Measurements from ENCODE around the gene TJAP1. TPM values are rescaled to one million over a fixed set of nuclear protein-coding genes. Genes with fewer than 3 reads are reported as not detected.
A peak's percentile ranks its signal among the peaks of the same experiment; 100 is the strongest.

The TJAP1 gene
- total and polyA plus RNA-seq, 3 donors from 2014 or later = 35.4 to 59.1 (median 55.9) TPM

DNA sequence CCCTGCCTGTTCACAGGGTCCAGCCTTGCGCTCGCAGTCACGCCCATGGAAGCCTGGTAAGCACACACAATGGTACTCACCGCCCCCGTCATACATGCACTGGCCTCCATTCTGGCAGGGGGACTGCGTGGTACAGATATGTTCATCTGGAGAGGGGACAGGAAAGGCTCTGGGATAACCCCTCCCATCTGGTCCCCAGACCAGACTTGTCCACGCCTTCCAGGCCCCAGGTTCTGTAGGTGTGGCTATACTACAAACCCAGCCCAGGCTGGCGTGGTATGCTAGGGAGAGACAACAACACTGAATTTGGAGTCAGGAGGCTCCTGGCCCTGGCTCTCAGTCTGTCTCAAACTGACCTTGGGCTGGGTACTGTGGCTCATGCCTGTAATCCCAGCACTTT lies 25.4 kb upstream of the TJAP1 start:
- no peak for DNase-seq
- Histone ChIP-seq H3K27me3 (no peaks in the 10 kb centered on the region), H3K4me3 (no peak overlapping the region), H3K27ac (no peak overlapping the region), H3K9me3 (no peaks in the 10 kb centered on the region), H3K36me3 (ENCODE audit: low read depth, missing control alignments) (no peaks in the 10 kb centered on the region), H3K4me1 (no peaks in the 10 kb centered on the region)
- TF ChIP-seq POLR2A (IDR thresholded peaks at IDR 0.05) = no peak
- TF ChIP-seq, protein P1, sequence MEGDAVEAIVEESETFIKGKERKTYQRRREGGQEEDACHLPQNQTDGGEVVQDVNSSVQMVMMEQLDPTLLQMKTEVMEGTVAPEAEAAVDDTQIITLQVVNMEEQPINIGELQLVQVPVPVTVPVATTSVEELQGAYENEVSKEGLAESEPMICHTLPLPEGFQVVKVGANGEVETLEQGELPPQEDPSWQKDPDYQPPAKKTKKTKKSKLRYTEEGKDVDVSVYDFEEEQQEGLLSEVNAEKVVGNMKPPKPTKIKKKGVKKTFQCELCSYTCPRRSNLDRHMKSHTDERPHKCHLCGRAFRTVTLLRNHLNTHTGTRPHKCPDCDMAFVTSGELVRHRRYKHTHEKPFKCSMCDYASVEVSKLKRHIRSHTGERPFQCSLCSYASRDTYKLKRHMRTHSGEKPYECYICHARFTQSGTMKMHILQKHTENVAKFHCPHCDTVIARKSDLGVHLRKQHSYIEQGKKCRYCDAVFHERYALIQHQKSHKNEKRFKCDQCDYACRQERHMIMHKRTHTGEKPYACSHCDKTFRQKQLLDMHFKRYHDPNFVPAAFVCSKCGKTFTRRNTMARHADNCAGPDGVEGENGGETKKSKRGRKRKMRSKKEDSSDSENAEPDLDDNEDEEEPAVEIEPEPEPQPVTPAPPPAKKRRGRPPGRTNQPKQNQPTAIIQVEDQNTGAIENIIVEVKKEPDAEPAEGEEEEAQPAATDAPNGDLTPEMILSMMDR (IDR thresholded peaks at IDR 0.05) = no peak
- WGBS, 2 donors = 88 to 90% methylated on average over 2 to 8 of the region's 8 CpGs
- intact Hi-C loops (cut with DNase I; ENCODE audit: low total_unique reads) = loop anchor here (10.0 kb wide), 1 partner anchor 53 kb away; no protein-coding TSS in a partner anchor

DNA sequence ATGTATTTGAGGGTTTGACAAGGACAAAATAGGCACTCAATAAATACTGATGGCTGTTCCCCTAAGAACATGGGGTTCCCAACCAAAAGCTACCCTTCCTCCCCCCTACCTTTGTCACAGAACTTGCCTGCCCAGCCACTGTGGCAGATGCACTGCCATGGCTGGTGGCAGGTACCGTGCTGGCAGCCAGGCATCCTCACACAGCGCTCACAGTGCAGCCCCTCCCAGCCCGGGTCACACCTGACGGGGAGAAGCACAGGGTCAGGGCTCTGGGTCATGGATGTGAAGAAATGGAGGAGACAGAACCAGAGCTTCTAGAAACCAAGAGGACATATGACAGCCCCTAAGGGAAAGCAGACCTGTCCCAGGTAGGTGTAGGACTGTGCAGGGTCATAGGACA lies 24.5 kb upstream of the TJAP1 start:
- no peak for DNase-seq
- intact Hi-C loops (cut with DNase I; ENCODE audit: low total_unique reads) = loop anchor here (10.0 kb wide), 1 partner anchor 52 kb away; no protein-coding TSS in a partner anchor
- WGBS, 2 donors = 95% methylated on average over 4 of the region's 4 CpGs
- no peak overlapping the region for H3K27ac ChIP-seq
- no peaks in the 10 kb centered on the region for H3K4me1 ChIP-seq
- no peaks in the 10 kb centered on the region for H3K9me3 ChIP-seq
- no peaks in the 10 kb centered on the region for H3K27me3 ChIP-seq
- TF ChIP-seq, protein P1 (IDR thresholded peaks at IDR 0.05) = no peak
- TF ChIP-seq POLR2A (IDR thresholded peaks at IDR 0.05) = no peak
- H3K4me3 ChIP-seq = no peak overlapping the region
- H3K36me3 ChIP-seq (ENCODE audit: low read depth, missing control alignments) = no peaks in the 10 kb centered on the region

DNA sequence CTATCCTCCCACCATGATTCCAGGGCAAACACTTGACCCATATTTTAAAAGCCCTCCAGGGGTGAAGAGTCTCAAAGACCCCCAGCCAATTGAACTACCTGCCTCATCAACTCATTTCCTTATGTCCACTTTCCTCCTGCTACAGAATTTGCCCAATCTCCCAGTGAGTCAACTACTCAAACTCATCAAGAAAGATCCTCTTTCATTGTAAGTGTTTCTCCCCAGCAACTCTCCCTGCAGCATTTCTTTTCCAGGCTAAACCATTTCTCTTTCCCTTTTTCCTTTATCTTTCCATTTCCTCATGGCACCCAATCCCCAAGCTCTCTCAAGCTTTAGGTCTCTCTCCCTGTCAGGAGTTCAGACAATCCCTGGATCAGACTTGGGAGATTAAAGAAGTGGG lies 23.5 kb upstream of the TJAP1 start:
- no peaks in the 10 kb centered on the region for H3K27me3 ChIP-seq
- H3K4me3 ChIP-seq = no peak overlapping the region
- intact Hi-C loops (cut with DNase I; ENCODE audit: low total_unique reads) = loop anchor here (10.0 kb wide), 1 partner anchor 51 kb away; no protein-coding TSS in a partner anchor
- DNase-seq = no peak
- TF ChIP-seq POLR2A (IDR thresholded peaks at IDR 0.05) = no peak
- TF ChIP-seq, protein P1 (IDR thresholded peaks at IDR 0.05) = no peak
- H3K27ac ChIP-seq = no peak overlapping the region
- no peaks in the 10 kb centered on the region for H3K9me3 ChIP-seq
- no peaks in the 10 kb centered on the region for H3K4me1 ChIP-seq
- no peaks in the 10 kb centered on the region for H3K36me3 ChIP-seq (ENCODE audit: low read depth, missing control alignments)

DNA sequence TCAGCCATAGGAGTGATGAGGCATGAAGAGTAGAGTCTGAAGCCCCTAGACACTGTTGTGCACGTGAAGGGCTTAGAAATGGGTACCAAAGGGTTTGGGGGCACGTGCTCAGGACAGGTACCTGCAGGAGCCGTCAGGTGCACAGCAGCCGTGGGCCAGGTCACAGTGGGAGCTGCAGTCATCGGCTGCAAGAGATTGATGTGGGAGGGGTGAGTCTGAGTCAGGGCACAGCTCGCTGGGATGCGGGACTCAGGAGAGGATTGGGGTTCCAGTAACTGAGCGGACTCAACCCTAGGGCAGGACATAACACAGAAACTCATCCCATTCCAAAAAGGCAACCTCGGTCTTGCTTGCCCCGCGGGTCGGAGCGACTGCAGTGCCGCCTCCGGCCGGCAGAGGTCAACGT lies 23.1 kb upstream of the TJAP1 start:
- no peak for DNase-seq
- Histone ChIP-seq H3K4me1 (no peaks in the 10 kb centered on the region), H3K27ac (no peak overlapping the region), H3K9me3 (no peaks in the 10 kb centered on the region), H3K36me3 (ENCODE audit: low read depth, missing control alignments) (no peaks in the 10 kb centered on the region), H3K4me3 (peak overlapping the region in 1 of 2 donors; percentile 50), H3K27me3 (no peaks in the 10 kb centered on the region)
- WGBS, 2 donors = 7 to 21% methylated on average over 15 to 16 of the region's 17 CpGs
- intact Hi-C loops (cut with DNase I; ENCODE audit: low total_unique reads) = loop anchor here (10.0 kb wide), 1 partner anchor 51 kb away; no protein-coding TSS in a partner anchor
- TF ChIP-seq, protein P1 (IDR thresholded peaks at IDR 0.05) = peak; percentile 90 to 94 (median 93)
- TF ChIP-seq POLR2A (IDR thresholded peaks at IDR 0.05) = no peak

Measured in testis (tissue), 3 donors.